Muscle of leg (tissue), 16 donors: Measurements from ENCODE around the gene PRPSAP1. TPM values are rescaled to one million over a fixed set of nuclear protein-coding genes. Genes with fewer than 3 reads are reported as not detected.

ENCODE experiments used
- DNase-seq: peaks from one replicate; pipeline ENCODE4 v3.0.0; 2013
- H3K27ac ChIP-seq: one replicate; pipeline ENCODE4 v1.5.1; 2013; ENCODE audit warnings: mild to moderate bottlenecking, low read length, control low read depth
- H3K27me3 ChIP-seq: one replicate; pipeline ENCODE4 v1.6.1; 2013; ENCODE audit warnings: low read length; ENCODE audit not compliant: control insufficient read depth, insufficient read depth
- H3K36me3 ChIP-seq: one replicate; pipeline ENCODE4 v1.6.1; 2013; ENCODE audit warnings: low read length; ENCODE audit not compliant: control insufficient read depth, insufficient read depth
- H3K4me1 ChIP-seq: one replicate; pipeline ENCODE4 v1.6.1; 2013; ENCODE audit warnings: low read length; ENCODE audit not compliant: control insufficient read depth, insufficient read depth
- H3K4me3 ChIP-seq: one replicate; pipeline ENCODE4 v1.5.1; 2013; ENCODE audit warnings: low read length, control low read depth
- H3K9me3 ChIP-seq: replicated peaks from 2 replicates; pipeline ENCODE4 v1.6.1; 2013; ENCODE audit warnings: low read depth, low read length; ENCODE audit not compliant: control insufficient read depth
- WGBS: methylation state at CpG from one replicate; pipeline ENCODE4 v1.1.5; 2013; ENCODE audit warnings: missing lambda C conversion rate; ENCODE audit not compliant: insufficient coverage; 5-methylcytosine and 5-hydroxymethylcytosine counted together
- long read RNA-seq, 11 donors: transcript quantifications; one replicate each; lab custom pipeline, GENCODE V29; 2026
- polyA plus RNA-seq, 8 donors: library from polyadenylated mRNA; unstranded; fragments of 120-200 nt; gene quantifications; one replicate each; pipeline versions ENCODE4 v1.2.1 to v1.2.3, GENCODE V29; 2013; ENCODE audit warnings: inconsistent platforms in 1 of 8, low replicate concordance in 1 of 8; ENCODE audit not compliant: insufficient read length in 8 of 8, insufficient read depth in 1 of 8
- total RNA-seq: library from RNA; stranded (reverse); fragments of 120-200 nt; gene quantifications from one replicate; pipeline ENCODE4 v1.2.4, GENCODE V29; 2013

The PRPSAP1 gene
- total RNA-seq (20.7 TPM), polyA plus RNA-seq (10 to 100 TPM; 28.2 to 40.4 (median 34.0) TPM)
- long read RNA-seq, donor 1: 0 reads
- long read RNA-seq, donor 2, partial matches to known transcripts: 0 of 2 reads
- long read RNA-seq, donor 2, other reads (novel, unspliced or antisense): 0 of 2 reads
- long read RNA-seq, donor 3, transcript PRPSAP1-206 (10 exons, 3,660 nt): major isoform, 9 of 12 reads
- long read RNA-seq, donor 3, partial matches to known transcripts: 0 of 12 reads
- long read RNA-seq, donor 3, other reads (novel, unspliced or antisense): 0 of 12 reads
- long read RNA-seq, donor 4, transcript PRPSAP1-206 (10 exons, 3,660 nt): major isoform, 6 of 6 reads
- long read RNA-seq, donor 4, partial matches to known transcripts: 0 of 6 reads
- long read RNA-seq, donor 4, other reads (novel, unspliced or antisense): 0 of 6 reads
- long read RNA-seq, donor 5, transcript PRPSAP1-206 (10 exons, 3,660 nt): major isoform, 15 of 366 reads
- long read RNA-seq, donor 5, partial matches to known transcripts: 343 of 366 reads
- long read RNA-seq, donor 5, other reads (novel, unspliced or antisense): 5 of 366 reads
- long read RNA-seq, donor 6, transcript PRPSAP1-206 (10 exons, 3,660 nt): major isoform, 12 of 12 reads
- long read RNA-seq, donor 6, partial matches to known transcripts: 0 of 12 reads
- long read RNA-seq, donor 6, other reads (novel, unspliced or antisense): 0 of 12 reads
- long read RNA-seq, donor 7, transcript PRPSAP1-206 (10 exons, 3,660 nt): major isoform, 9 of 10 reads
- long read RNA-seq, donor 7, partial matches to known transcripts: 0 of 10 reads
- long read RNA-seq, donor 7, other reads (novel, unspliced or antisense): 0 of 10 reads
- long read RNA-seq, donor 8, transcript PRPSAP1-206 (10 exons, 3,660 nt): major isoform, 9 of 12 reads
- long read RNA-seq, donor 8, partial matches to known transcripts: 0 of 12 reads
- long read RNA-seq, donor 8, other reads (novel, unspliced or antisense): 0 of 12 reads
- long read RNA-seq, donor 9, partial matches to known transcripts: 0 of 2 reads
- long read RNA-seq, donor 9, other reads (novel, unspliced or antisense): 0 of 2 reads
- long read RNA-seq, donor 10, transcript PRPSAP1-206 (10 exons, 3,660 nt): major isoform, 9 of 10 reads
- long read RNA-seq, donor 10, partial matches to known transcripts: 0 of 10 reads
- long read RNA-seq, donor 10, other reads (novel, unspliced or antisense): 0 of 10 reads
- long read RNA-seq, donor 11, transcript PRPSAP1-206 (10 exons, 3,660 nt): major isoform, 9 of 9 reads
- long read RNA-seq, donor 11, partial matches to known transcripts: 0 of 9 reads
- long read RNA-seq, donor 11, other reads (novel, unspliced or antisense): 0 of 9 reads

GRCh38 chr17:76353599-76354316 lies at the start of gene PRPSAP1:
PRPSAP1 (minus strand) TSS chr17:76353916; CDS start chr17:76353703, 213 bp downstream.
- Histone ChIP-seq H3K27me3 (no peaks in the 10 kb centered on the region), H3K36me3 (no peaks in the 10 kb centered on the region), H3K27ac (peak within 1 kb of the TSS; percentile 88), H3K4me1 (peaks cover 9% of the 10 kb centered on the region), H3K4me3 (peak within 1 kb of the TSS; percentile 88), H3K9me3 (no peaks in the 10 kb centered on the region)
- DNase-seq: peak; percentile 97
- WGBS: under 1% methylated on average over 69 of the region's 75 CpGs

GRCh38 chr17:76402711-76403110 lies 49.0 kb upstream of the PRPSAP1 start:
- H3K4me3 ChIP-seq: no peak overlapping the region
- no peaks in the 10 kb centered on the region for H3K27me3 ChIP-seq
- 83% methylated on average over 4 of the region's 5 CpGs for WGBS
- peaks cover 70% of the 10 kb centered on the region for H3K36me3 ChIP-seq
- H3K9me3 ChIP-seq: no peaks in the 10 kb centered on the region
- DNase-seq: no peak
- H3K4me1 ChIP-seq: peaks cover 7% of the 10 kb centered on the region
- no peak overlapping the region for H3K27ac ChIP-seq

GRCh38 chr17:76399175-76400172 lies 45.8 kb upstream of the PRPSAP1 start:
- Histone ChIP-seq H3K9me3 (no peaks in the 10 kb centered on the region), H3K36me3 (peaks cover 85% of the 10 kb centered on the region), H3K4me3 (no peak overlapping the region), H3K27me3 (no peaks in the 10 kb centered on the region), H3K27ac (no peak overlapping the region), H3K4me1 (peaks cover 4% of the 10 kb centered on the region)
- WGBS: 90% methylated on average over 31 of the region's 33 CpGs
- DNase-seq: no peak

- 79% methylated on average over 19 of the region's 20 CpGs for WGBS
- no peak for DNase-seq
- Histone ChIP-seq H3K4me3 (no peak overlapping the region), H3K4me1 (peaks cover 4% of the 10 kb centered on the region), H3K9me3 (no peaks in the 10 kb centered on the region), H3K36me3 (peaks cover 83% of the 10 kb centered on the region), H3K27ac (no peak overlapping the region), H3K27me3 (no peaks in the 10 kb centered on the region)
Observed at GRCh38 chr17:76398523-76399174, 44.9 kb upstream of the PRPSAP1 start.

- H3K9me3 ChIP-seq: no peaks in the 10 kb centered on the region
- peak; percentile 90 for DNase-seq
- H3K27me3 ChIP-seq: no peaks in the 10 kb centered on the region
- H3K27ac ChIP-seq: no peak overlapping the region
- 59% methylated on average over 15 of the region's 16 CpGs for WGBS
- H3K4me1 ChIP-seq: peaks cover 4% of the 10 kb centered on the region
- H3K4me3 ChIP-seq: no peak overlapping the region
- peaks cover 81% of the 10 kb centered on the region for H3K36me3 ChIP-seq
Observed at GRCh38 chr17:76397687-76398522, 44.2 kb upstream of the PRPSAP1 start.

GRCh38 chr17:76397184-76397583 lies 43.5 kb upstream of the PRPSAP1 start:
- peaks cover 77% of the 10 kb centered on the region for H3K36me3 ChIP-seq
- 77% methylated on average over 4 of the region's 8 CpGs for WGBS
- DNase-seq: no peak
- no peak overlapping the region for H3K27ac ChIP-seq
- H3K27me3 ChIP-seq: no peaks in the 10 kb centered on the region
- H3K4me3 ChIP-seq: no peak overlapping the region
- H3K4me1 ChIP-seq: peaks cover 4% of the 10 kb centered on the region
- no peaks in the 10 kb centered on the region for H3K9me3 ChIP-seq

GRCh38 chr17:76395980-76396379 lies 42.3 kb upstream of the PRPSAP1 start:
- Histone ChIP-seq H3K4me1 (peaks cover 4% of the 10 kb centered on the region), H3K27me3 (no peaks in the 10 kb centered on the region), H3K4me3 (no peak overlapping the region), H3K36me3 (peaks cover 78% of the 10 kb centered on the region), H3K9me3 (no peaks in the 10 kb centered on the region), H3K27ac (no peak overlapping the region)
- DNase-seq: no peak
- 96% methylated on average over 15 of the region's 15 CpGs for WGBS

GRCh38 chr17:76394166-76394565 lies 40.5 kb upstream of the PRPSAP1 start:
- Histone ChIP-seq H3K36me3 (peaks cover 69% of the 10 kb centered on the region), H3K27ac (no peak overlapping the region), H3K4me3 (no peak overlapping the region), H3K4me1 (peaks cover 15% of the 10 kb centered on the region), H3K9me3 (no peaks in the 10 kb centered on the region), H3K27me3 (no peaks in the 10 kb centered on the region)
- no peak for DNase-seq
- WGBS: 92% methylated on average over 8 of the region's 10 CpGs
